Measurements from ENCODE around the gene MCCD1.
"Not testable (repeated sequence)": the region's sequence is repeated elsewhere in the genome, so short reads cannot be mapped to it uniquely, and the experiment has no call there.

The MCCD1 gene, protein sequence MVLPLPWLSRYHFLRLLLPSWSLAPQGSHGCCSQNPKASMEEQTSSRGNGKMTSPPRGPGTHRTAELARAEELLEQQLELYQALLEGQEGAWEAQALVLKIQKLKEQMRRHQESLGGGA

DNA sequence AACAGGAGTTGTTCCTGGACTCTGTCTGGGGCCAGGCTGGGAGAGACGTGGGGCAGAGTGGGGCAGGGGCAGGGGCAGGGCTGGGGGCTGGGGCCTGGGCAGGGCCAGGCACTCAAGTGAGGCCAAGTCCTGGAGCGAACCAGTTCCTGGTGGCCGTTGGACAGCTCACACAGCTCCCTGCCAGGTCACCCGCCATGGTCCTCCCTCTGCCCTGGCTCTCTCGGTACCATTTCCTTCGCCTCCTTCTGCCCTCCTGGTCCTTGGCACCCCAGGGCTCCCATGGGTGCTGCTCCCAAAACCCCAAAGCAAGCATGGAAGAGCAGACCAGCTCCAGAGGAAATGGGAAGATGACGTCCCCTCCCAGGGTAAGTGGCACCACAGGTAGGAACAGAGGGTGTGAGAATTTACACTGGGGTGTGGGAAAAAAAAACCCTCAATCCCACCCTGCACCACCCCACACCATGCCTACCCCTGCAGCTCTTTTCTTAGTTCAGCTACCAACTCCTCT lies at the start of gene MCCD1:
TSS of gene MCCD1 (plus strand) at position 142 of the 508 bp plus-strand sequence. CDS start at position 195, 53 bp downstream.
- DNase-seq (ENCODE audit: low read depth, low spot score): no peak
- Histone ChIP-seq H3K4me3 (ENCODE audit: low read length) (no peak within 1 kb of the TSS), H3K4me1 (ENCODE audit: control insufficient read depth, insufficient read depth, low read length) (no peaks in the 10 kb centered on the region), H3K27ac (ENCODE audit: low read length) (no peak within 1 kb of the TSS), H3K27me3 (ENCODE audit: control insufficient read depth, insufficient read depth, low read length) (no peaks in the 10 kb centered on the region), H3K9me3 (ENCODE audit: control insufficient read depth, insufficient read depth, low read length) (no peaks in the 10 kb centered on the region), H3K36me3 (ENCODE audit: control insufficient read depth, insufficient read depth, low read length) (peaks cover 37% of the 10 kb centered on the region)
- WGBS (ENCODE audit: insufficient coverage, insufficient read length): no CpG with 5 or more reads among the region's 7 CpGs

GRCh38 chr6:31479151-31479932 lies 49.4 kb upstream of the MCCD1 start:
- Histone ChIP-seq H3K27ac (ENCODE audit: low read length) (no peak overlapping the region), H3K4me3 (ENCODE audit: low read length) (no peak overlapping the region), H3K4me1 (ENCODE audit: control insufficient read depth, insufficient read depth, low read length) (no peaks in the 10 kb centered on the region), H3K9me3 (ENCODE audit: control insufficient read depth, insufficient read depth, low read length) (no peaks in the 10 kb centered on the region), H3K36me3 (ENCODE audit: control insufficient read depth, insufficient read depth, low read length) (no peaks in the 10 kb centered on the region), H3K27me3 (ENCODE audit: control insufficient read depth, insufficient read depth, low read length) (no peaks in the 10 kb centered on the region)
- no CpG with 5 or more reads among the region's 5 CpGs for WGBS (ENCODE audit: insufficient coverage, insufficient read length)
- no peak for DNase-seq (ENCODE audit: low read depth, low spot score)

- DNase-seq (ENCODE audit: low read depth, low spot score): no peak
- no peaks in the 10 kb centered on the region for H3K36me3 ChIP-seq (ENCODE audit: control insufficient read depth, insufficient read depth, low read length)
- no peak overlapping the region for H3K4me3 ChIP-seq (ENCODE audit: low read length)
- no peak overlapping the region for H3K27ac ChIP-seq (ENCODE audit: low read length)
- H3K9me3 ChIP-seq (ENCODE audit: control insufficient read depth, insufficient read depth, low read length): no peaks in the 10 kb centered on the region
- no peaks in the 10 kb centered on the region for H3K4me1 ChIP-seq (ENCODE audit: control insufficient read depth, insufficient read depth, low read length)
- H3K27me3 ChIP-seq (ENCODE audit: control insufficient read depth, insufficient read depth, low read length): no peaks in the 10 kb centered on the region
- no CpG with 5 or more reads among the region's 3 CpGs for WGBS (ENCODE audit: insufficient coverage, insufficient read length)
These were observed 48.7 kb upstream of the MCCD1 start for GRCh38 chr6:31479933-31480535.

DNA sequence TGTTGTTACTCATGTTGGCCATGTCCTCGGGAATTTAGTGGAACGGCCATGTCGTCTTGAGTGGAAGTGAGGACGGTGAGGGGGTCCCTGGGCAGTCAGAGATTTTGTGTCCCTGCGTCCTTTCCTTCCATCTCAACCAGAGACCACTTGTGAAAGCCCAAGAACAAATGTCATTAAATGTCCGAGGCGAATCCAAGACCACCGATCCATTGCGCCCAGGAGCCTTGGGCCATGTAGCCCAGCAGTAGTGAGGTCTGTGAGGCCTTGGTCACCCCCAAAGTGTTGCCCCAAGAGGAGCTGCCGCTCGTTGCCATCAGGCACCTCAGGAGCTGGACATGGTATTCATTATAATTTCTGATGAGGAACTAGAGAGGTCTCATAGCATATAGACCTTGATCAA lies 48.2 kb upstream of the MCCD1 start:
- Histone ChIP-seq H3K4me3 (ENCODE audit: low read length) (no peak overlapping the region), H3K4me1 (ENCODE audit: control insufficient read depth, insufficient read depth, low read length) (no peaks in the 10 kb centered on the region), H3K36me3 (ENCODE audit: control insufficient read depth, insufficient read depth, low read length) (no peaks in the 10 kb centered on the region), H3K9me3 (ENCODE audit: control insufficient read depth, insufficient read depth, low read length) (no peaks in the 10 kb centered on the region), H3K27me3 (ENCODE audit: control insufficient read depth, insufficient read depth, low read length) (no peaks in the 10 kb centered on the region), H3K27ac (ENCODE audit: low read length) (no peak overlapping the region)
- no peak for DNase-seq (ENCODE audit: low read depth, low spot score)
- no CpG with 5 or more reads among the region's 11 CpGs for WGBS (ENCODE audit: insufficient coverage, insufficient read length)

DNA sequence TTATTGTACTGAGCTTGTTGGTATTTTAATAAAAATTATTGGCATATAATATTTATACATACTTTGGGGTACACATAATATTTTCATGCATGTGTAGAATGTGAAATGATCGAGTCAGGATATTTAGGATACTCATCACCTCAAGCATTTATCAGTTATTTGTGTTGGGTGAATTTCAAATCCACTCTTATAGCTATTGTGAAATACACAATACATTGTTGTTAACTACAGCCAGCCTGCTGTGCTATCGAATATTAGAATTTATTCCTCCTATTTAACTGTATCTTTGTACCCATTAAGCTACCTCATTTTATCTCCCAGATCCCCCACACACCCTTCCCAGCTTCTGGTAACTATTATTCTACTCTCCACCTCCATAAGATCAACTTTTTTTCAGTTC lies 45.4 kb upstream of the MCCD1 start:
- DNase-seq (ENCODE audit: low read depth, low spot score): no peak
- no CpG with 5 or more reads among the region's 2 CpGs for WGBS (ENCODE audit: insufficient coverage, insufficient read length)
- Histone ChIP-seq H3K36me3 (ENCODE audit: control insufficient read depth, insufficient read depth, low read length) (no peaks in the 10 kb centered on the region), H3K27ac (ENCODE audit: low read length) (no peak overlapping the region), H3K4me3 (ENCODE audit: low read length) (no peak overlapping the region), H3K27me3 (ENCODE audit: control insufficient read depth, insufficient read depth, low read length) (no peaks in the 10 kb centered on the region), H3K4me1 (ENCODE audit: control insufficient read depth, insufficient read depth, low read length) (no peaks in the 10 kb centered on the region; the same call in 1 of the 2 replicates), H3K9me3 (ENCODE audit: control insufficient read depth, insufficient read depth, low read length) (no peaks in the 10 kb centered on the region)

DNA sequence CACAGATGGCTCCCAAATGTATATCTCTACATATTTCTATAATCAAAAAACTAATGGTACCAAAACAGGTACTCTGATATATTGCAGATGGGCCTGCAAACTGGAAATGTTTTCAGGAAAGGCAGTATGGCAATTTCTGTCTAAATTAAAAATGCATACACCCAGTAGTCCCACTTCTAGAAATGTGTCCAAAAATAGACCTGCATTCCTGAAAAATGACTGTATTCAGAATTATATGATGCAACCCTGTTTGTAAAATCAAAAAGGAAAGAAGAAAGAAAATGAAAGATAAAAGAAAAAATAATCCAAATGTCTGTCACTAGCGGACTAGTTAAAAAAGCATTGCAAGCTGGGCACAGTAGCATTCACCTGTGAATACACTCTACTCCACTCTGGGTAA lies 43.7 kb upstream of the MCCD1 start:
- no peak for DNase-seq (ENCODE audit: low read depth, low spot score)
- Histone ChIP-seq H3K27ac (ENCODE audit: low read length) (no peak overlapping the region), H3K4me3 (ENCODE audit: low read length) (no peak overlapping the region), H3K27me3 (ENCODE audit: control insufficient read depth, insufficient read depth, low read length) (no peaks in the 10 kb centered on the region), H3K4me1 (ENCODE audit: control insufficient read depth, insufficient read depth, low read length) (no peaks in the 10 kb centered on the region; the same call in 1 of the 2 replicates), H3K36me3 (ENCODE audit: control insufficient read depth, insufficient read depth, low read length) (no peaks in the 10 kb centered on the region), H3K9me3 (ENCODE audit: control insufficient read depth, insufficient read depth, low read length) (no peaks in the 10 kb centered on the region)
- no CpG with 5 or more reads among the region's 1 CpG for WGBS (ENCODE audit: insufficient coverage, insufficient read length)

- H3K9me3 ChIP-seq (ENCODE audit: control insufficient read depth, insufficient read depth, low read length); H3K27me3 ChIP-seq (ENCODE audit: control insufficient read depth, insufficient read depth, low read length); H3K27ac ChIP-seq (ENCODE audit: low read length); DNase-seq (ENCODE audit: low read depth, low spot score); H3K4me1 ChIP-seq (ENCODE audit: control insufficient read depth, insufficient read depth, low read length); H3K4me3 ChIP-seq (ENCODE audit: low read length); H3K36me3 ChIP-seq (ENCODE audit: control insufficient read depth, insufficient read depth, low read length): not testable (repeated sequence)
- WGBS (ENCODE audit: insufficient coverage, insufficient read length): no CpG with 5 or more reads among the region's 9 CpGs
These were observed 42.5 kb upstream of the MCCD1 start for GRCh38 chr6:31486065-31486837.

DNA sequence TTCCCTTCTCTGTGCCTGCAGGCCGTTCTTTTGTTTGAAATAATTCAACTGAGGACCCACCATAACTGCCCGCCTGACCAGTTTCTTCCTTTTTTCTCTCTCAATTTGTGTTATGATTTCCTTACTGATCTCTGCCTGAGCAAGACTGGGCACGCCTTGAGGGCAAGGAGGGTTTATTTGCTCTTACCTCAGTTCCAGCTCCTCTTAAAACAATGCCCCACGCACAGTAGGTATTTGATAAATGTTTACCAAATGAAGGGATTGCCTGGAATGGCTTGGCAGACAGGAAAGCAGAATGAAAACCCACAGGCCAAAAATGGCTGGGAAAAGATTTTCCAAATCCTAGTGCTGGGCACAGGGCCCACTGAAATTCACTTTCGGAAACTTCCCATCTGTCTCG lies 41.1 kb upstream of the MCCD1 start:
- no CpG with 5 or more reads among the region's 6 CpGs for WGBS (ENCODE audit: insufficient coverage, insufficient read length)
- not testable (repeated sequence) for H3K27me3 ChIP-seq (ENCODE audit: control insufficient read depth, insufficient read depth, low read length); H3K9me3 ChIP-seq (ENCODE audit: control insufficient read depth, insufficient read depth, low read length)

DNA sequence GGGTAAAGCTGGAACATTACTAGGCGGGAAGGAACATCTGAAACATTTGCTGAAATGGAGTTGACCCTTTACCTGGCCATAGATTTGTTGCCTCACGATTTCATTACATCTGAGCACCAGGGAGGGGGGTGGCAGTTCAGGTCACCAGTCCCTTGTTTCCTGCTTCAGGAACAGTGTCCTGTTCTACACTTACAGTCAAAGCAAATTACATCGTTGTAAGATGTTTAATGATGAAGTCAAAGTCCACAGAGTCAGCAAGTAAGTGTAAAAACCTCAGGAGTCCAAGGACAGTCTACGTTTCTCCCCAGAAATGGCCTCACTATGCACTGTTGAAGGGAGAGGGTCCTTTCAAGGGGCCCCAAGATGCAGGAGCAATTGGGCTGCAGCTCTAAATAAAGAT lies 39.7 kb upstream of the MCCD1 start:
- Histone ChIP-seq H3K27me3 (ENCODE audit: control insufficient read depth, insufficient read depth, low read length) (no peaks in the 10 kb centered on the region), H3K36me3 (ENCODE audit: control insufficient read depth, insufficient read depth, low read length) (no peaks in the 10 kb centered on the region), H3K9me3 (ENCODE audit: control insufficient read depth, insufficient read depth, low read length) (no peaks in the 10 kb centered on the region), H3K4me1 (ENCODE audit: control insufficient read depth, insufficient read depth, low read length) (no peaks in the 10 kb centered on the region; the same call in 1 of the 2 replicates), H3K4me3 (ENCODE audit: low read length) (no peak overlapping the region), H3K27ac (ENCODE audit: low read length) (no peak overlapping the region)
- no peak for DNase-seq (ENCODE audit: low read depth, low spot score)
- no CpG with 5 or more reads among the region's 4 CpGs for WGBS (ENCODE audit: insufficient coverage, insufficient read length)

More for the DNA sequence above, 41.1 kb upstream of the MCCD1 start:
- H3K4me3 ChIP-seq (ENCODE audit: low read length); DNase-seq (ENCODE audit: low read depth, low spot score); H3K4me1 ChIP-seq (ENCODE audit: control insufficient read depth, insufficient read depth, low read length); H3K36me3 ChIP-seq (ENCODE audit: control insufficient read depth, insufficient read depth, low read length); H3K27ac ChIP-seq (ENCODE audit: low read length): not testable (repeated sequence)
